ENCODE data around the gene MTARC1. TPM values are rescaled to one million over a fixed set of nuclear protein-coding genes. Genes with fewer than 3 reads are reported as not detected.

The MTARC1 gene
- total RNA-seq, 1 donor from 2014 or later: 7.7 TPM

- TF ChIP-seq CTCF (IDR thresholded peaks at IDR 0.05; ENCODE audit: insufficient read depth, low read length, poor library complexity, severe bottlenecking): no peak
- no peaks in the 10 kb centered on the region for H3K27me3 ChIP-seq (ENCODE audit: control insufficient read depth, insufficient read depth, low read length)
- H3K4me3 ChIP-seq (ENCODE audit: low read depth, low read length): no peak overlapping the region
Observed at GRCh38 chr1:220788900-220789299, 2.2 kb downstream of the MTARC1 start.

GRCh38 chr1:220789532-220790147 is 2.9 kb downstream of the MTARC1 start:
- no peak for TF ChIP-seq CTCF (IDR thresholded peaks at IDR 0.05; ENCODE audit: insufficient read depth, low read length, poor library complexity, severe bottlenecking)
- no peaks in the 10 kb centered on the region for H3K36me3 ChIP-seq (ENCODE audit: control insufficient read depth, insufficient read depth, low read length)
- H3K4me3 ChIP-seq (ENCODE audit: low read depth, low read length): no peak overlapping the region
- no peak for DNase-seq (ENCODE audit: low read depth)
- no peaks in the 10 kb centered on the region for H3K27me3 ChIP-seq (ENCODE audit: control insufficient read depth, insufficient read depth, low read length)

More at GRCh38 chr1:220788900-220789299, 2.2 kb downstream of the MTARC1 start:
- no peaks in the 10 kb centered on the region for H3K36me3 ChIP-seq (ENCODE audit: control insufficient read depth, insufficient read depth, low read length)
- DNase-seq (ENCODE audit: low read depth): no peak

- TF ChIP-seq CTCF (IDR thresholded peaks at IDR 0.05; ENCODE audit: insufficient read depth, low read length, poor library complexity, severe bottlenecking): no peak
- DNase-seq (ENCODE audit: low read depth): no peak
- H3K27me3 ChIP-seq (ENCODE audit: control insufficient read depth, insufficient read depth, low read length): no peaks in the 10 kb centered on the region
Observed at GRCh38 chr1:220791285-220791684, 4.6 kb downstream of the MTARC1 start.

GRCh38 chr1:220791956-220792355 is 5.2 kb downstream of the MTARC1 start:
- H3K36me3 ChIP-seq (ENCODE audit: control insufficient read depth, insufficient read depth, low read length): no peaks in the 10 kb centered on the region
- no peak for TF ChIP-seq CTCF (IDR thresholded peaks at IDR 0.05; ENCODE audit: insufficient read depth, low read length, poor library complexity, severe bottlenecking)
- H3K27me3 ChIP-seq (ENCODE audit: control insufficient read depth, insufficient read depth, low read length): no peaks in the 10 kb centered on the region
- DNase-seq (ENCODE audit: low read depth): no peak
- H3K4me3 ChIP-seq (ENCODE audit: low read depth, low read length): no peak overlapping the region

More at GRCh38 chr1:220791285-220791684, 4.6 kb downstream of the MTARC1 start:
- Histone ChIP-seq H3K4me3 (ENCODE audit: low read depth, low read length) (no peak overlapping the region), H3K36me3 (ENCODE audit: control insufficient read depth, insufficient read depth, low read length) (no peaks in the 10 kb centered on the region)

GRCh38 chr1:220796530-220796929 is 9.8 kb downstream of the MTARC1 start:
- DNase-seq (ENCODE audit: low read depth): no peak
- TF ChIP-seq CTCF (IDR thresholded peaks at IDR 0.05; ENCODE audit: insufficient read depth, low read length, poor library complexity, severe bottlenecking): no peak
- no peaks in the 10 kb centered on the region for H3K36me3 ChIP-seq (ENCODE audit: control insufficient read depth, insufficient read depth, low read length)
- H3K27me3 ChIP-seq (ENCODE audit: control insufficient read depth, insufficient read depth, low read length): no peaks in the 10 kb centered on the region
- no peak overlapping the region for H3K4me3 ChIP-seq (ENCODE audit: low read depth, low read length)

GRCh38 chr1:220797044-220797443 is 10.3 kb downstream of the MTARC1 start:
- DNase-seq (ENCODE audit: low read depth): no peak
- H3K27me3 ChIP-seq (ENCODE audit: control insufficient read depth, insufficient read depth, low read length): no peaks in the 10 kb centered on the region
- TF ChIP-seq CTCF (IDR thresholded peaks at IDR 0.05; ENCODE audit: insufficient read depth, low read length, poor library complexity, severe bottlenecking): no peak
- no peak overlapping the region for H3K4me3 ChIP-seq (ENCODE audit: low read depth, low read length)
- no peaks in the 10 kb centered on the region for H3K36me3 ChIP-seq (ENCODE audit: control insufficient read depth, insufficient read depth, low read length)
